PC-9 (cell line): ENCODE measurements around the gene MCTP1. TPM values are rescaled to one million over a fixed set of nuclear protein-coding genes. Genes with fewer than 3 reads are reported as not detected.

ENCODE experiments used
- BruUV-seq: library from RNA; stranded (reverse); fragments of 400-500 nt; replicated peaks from 2 replicates; lab custom pipeline; 2021; lab: Mats Ljungman, UMichigan
- CTCF ChIA-PET: fragments of 300-600 bp; sonication (Branson Sonifier 250); formaldehyde crosslinking; loops from one replicate; lab custom pipeline; 2022; ENCODE audit warnings: antibody characterized with exemption; lab: Charles Lee
- POLR2A ChIA-PET: fragments of 300-600 bp; sonication (Branson Sonifier 250); formaldehyde crosslinking; loops from one replicate; lab custom pipeline; 2022; ENCODE audit warnings: antibody characterized with exemption; ENCODE audit not compliant: unreplicated experiment; lab: Charles Lee
- DNase-seq, 2 experiments: peaks; one replicate each; pipeline versions ENCODE4 v3.0.0 to v3.0.0-alpha.2; 2015 to 2022; ENCODE audit warnings: mixed read lengths in 1 of 2
- H2AFZ ChIP-seq: fragments of 200-600 bp; sonication (generic); 2 replicates; pipeline ENCODE4 v1.8.1; 2017; ENCODE audit warnings: antibody characterized with exemption
- H3F3A ChIP-seq: fragments of 200-600 bp; sonication (generic); 2 replicates; pipeline ENCODE4 v1.8.1; 2017; ENCODE audit warnings: antibody characterized with exemption, mild to moderate bottlenecking, low read depth; ENCODE audit not compliant: insufficient read depth
- H3K27ac ChIP-seq: fragments of 200-600 bp; sonication (generic); 2 replicates; pipeline ENCODE4 v1.6.1; 2016; ENCODE audit warnings: mixed run types
- H3K27me3 ChIP-seq: fragments of 200-600 bp; sonication (generic); 2 replicates; pipeline ENCODE4 v1.6.1; 2016; ENCODE audit warnings: low read depth, mixed run types; ENCODE audit not compliant: insufficient read depth
- H3K36me3 ChIP-seq: fragments of 200-600 bp; sonication (generic); 2 replicates; pipeline ENCODE4 v1.6.1; 2016; ENCODE audit warnings: low read depth, mixed run types
- H3K4me1 ChIP-seq: fragments of 200-600 bp; sonication (generic); replicated peaks from 2 replicates; pipeline ENCODE4 v1.6.1; 2016; ENCODE audit warnings: mixed run types; ENCODE audit not compliant: insufficient read depth
- H3K4me2 ChIP-seq: fragments of 200-600 bp; sonication (generic); 2 replicates; pipeline ENCODE4 v1.6.1; 2017; ENCODE audit warnings: mixed run types
- H3K4me3 ChIP-seq: fragments of 200-600 bp; sonication (generic); 2 replicates; pipeline ENCODE4 v1.6.1; 2016; ENCODE audit warnings: mixed run types
- H3K79me2 ChIP-seq: fragments of 200-600 bp; sonication (generic); 2 replicates; pipeline ENCODE4 v1.6.1; 2017; ENCODE audit warnings: low read depth, mixed run types
- H3K9me2 ChIP-seq: fragments of 200-600 bp; sonication (generic); 2 replicates; pipeline ENCODE4 v1.8.1; 2017; ENCODE audit warnings: mild to moderate bottlenecking; ENCODE audit not compliant: insufficient read depth
- H3K9me3 ChIP-seq: fragments of 200-600 bp; sonication (generic); 2 replicates; pipeline ENCODE4 v1.8.1; 2016; ENCODE audit warnings: low read depth; ENCODE audit not compliant: insufficient read depth
- H4K20me1 ChIP-seq: fragments of 200-600 bp; sonication (generic); 2 replicates; pipeline ENCODE4 v1.8.1; 2017; ENCODE audit not compliant: insufficient read depth
- EZH2 ChIP-seq: fragments of 200-600 bp; sonication (generic); IDR thresholded peaks from 2 replicates; pipeline ENCODE4 v1.8.0; 2017; ENCODE audit warnings: antibody characterized with exemption, low read depth
- intact Hi-C: fragments of 100-400 bp; cut with micrococcal nuclease; formaldehyde crosslinking; loops from one replicate; pipeline ENCODE4 v1.10.0; 2022; ENCODE audit not compliant: unreplicated experiment
- total RNA-seq: library from RNA; stranded (reverse); gene quantifications from 2 replicates; pipeline ENCODE4 v1.2.3, GENCODE V29; 2021
- TF ChIP-seq, protein P1 (sequence below): fragments of 200-600 bp; sonication (generic); conservative IDR thresholded peaks from 2 replicates; pipeline ENCODE4 v1.6.1; 2017; ENCODE audit warnings: mixed run types, antibody characterized with exemption, mild to moderate bottlenecking, moderate library complexity

Gene MCTP1
- total RNA-seq, 1 experiment from 2014 or later = 3.9 TPM

DNA sequence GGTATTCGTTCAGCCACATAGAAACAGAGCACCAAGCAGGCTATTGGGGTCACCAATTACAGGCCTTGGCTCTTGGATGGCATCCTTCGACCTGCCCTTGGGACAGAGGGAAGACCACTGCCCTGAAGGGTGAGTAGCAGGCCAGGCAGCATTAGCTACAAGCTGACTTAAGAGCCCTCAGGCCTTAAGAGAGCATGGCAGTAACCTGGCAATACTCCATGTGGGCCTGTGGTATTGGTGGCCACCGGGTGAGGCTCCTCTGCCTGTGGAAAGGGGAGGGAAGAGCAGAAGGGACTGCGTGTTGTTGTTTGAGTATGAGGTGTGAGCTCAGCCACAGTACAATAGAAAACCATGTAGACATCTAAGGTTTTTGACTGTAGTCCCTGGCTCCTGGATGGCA, 170.6 kb downstream of the MCTP1 start:
- no peak for TF ChIP-seq EZH2
- TF ChIP-seq, protein P1, sequence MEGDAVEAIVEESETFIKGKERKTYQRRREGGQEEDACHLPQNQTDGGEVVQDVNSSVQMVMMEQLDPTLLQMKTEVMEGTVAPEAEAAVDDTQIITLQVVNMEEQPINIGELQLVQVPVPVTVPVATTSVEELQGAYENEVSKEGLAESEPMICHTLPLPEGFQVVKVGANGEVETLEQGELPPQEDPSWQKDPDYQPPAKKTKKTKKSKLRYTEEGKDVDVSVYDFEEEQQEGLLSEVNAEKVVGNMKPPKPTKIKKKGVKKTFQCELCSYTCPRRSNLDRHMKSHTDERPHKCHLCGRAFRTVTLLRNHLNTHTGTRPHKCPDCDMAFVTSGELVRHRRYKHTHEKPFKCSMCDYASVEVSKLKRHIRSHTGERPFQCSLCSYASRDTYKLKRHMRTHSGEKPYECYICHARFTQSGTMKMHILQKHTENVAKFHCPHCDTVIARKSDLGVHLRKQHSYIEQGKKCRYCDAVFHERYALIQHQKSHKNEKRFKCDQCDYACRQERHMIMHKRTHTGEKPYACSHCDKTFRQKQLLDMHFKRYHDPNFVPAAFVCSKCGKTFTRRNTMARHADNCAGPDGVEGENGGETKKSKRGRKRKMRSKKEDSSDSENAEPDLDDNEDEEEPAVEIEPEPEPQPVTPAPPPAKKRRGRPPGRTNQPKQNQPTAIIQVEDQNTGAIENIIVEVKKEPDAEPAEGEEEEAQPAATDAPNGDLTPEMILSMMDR = no peak
- BruUV-seq = no TSS peak
- Histone ChIP-seq H3K79me2 (no peaks in the 10 kb centered on the region), H3K9me2 (no peaks in the 10 kb centered on the region), H2AFZ (no peak overlapping the region), H3K27me3 (no peaks in the 10 kb centered on the region), H3F3A (no peaks in the 10 kb centered on the region), H3K27ac (no peak overlapping the region), H3K9me3 (no peaks in the 10 kb centered on the region), H3K4me3 (no peak overlapping the region), H3K4me2 (no peak overlapping the region), H3K4me1 (no peaks in the 10 kb centered on the region), H3K36me3 (no peaks in the 10 kb centered on the region), H4K20me1 (no peaks in the 10 kb centered on the region)
- intact Hi-C loops = no loop called here
- no peak for DNase-seq
- CTCF ChIA-PET = no interaction called here
- POLR2A ChIA-PET = no interaction called here

DNA sequence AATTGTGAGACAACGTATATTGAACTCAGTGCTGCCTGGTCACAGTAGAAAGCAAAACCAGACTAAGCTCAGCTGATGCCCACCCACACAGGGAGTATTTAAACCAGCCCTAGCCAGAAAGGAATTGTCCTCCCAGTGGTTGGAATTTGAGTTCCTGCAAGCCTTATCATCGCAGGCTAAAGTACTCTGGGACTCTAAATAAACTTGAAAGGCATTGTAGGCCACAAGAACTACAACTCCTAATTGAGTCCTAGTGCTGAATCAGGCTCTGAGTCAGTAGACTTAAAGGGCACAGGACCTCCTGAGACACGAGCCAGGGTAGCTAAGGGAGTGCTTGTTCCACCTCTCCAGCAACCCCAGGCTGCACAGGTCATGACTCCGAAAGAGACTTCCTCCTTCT, 171.4 kb downstream of the MCTP1 start:
- no peak overlapping the region for H3K4me2 ChIP-seq
- H3K9me2 ChIP-seq = no peaks in the 10 kb centered on the region
- no peaks in the 10 kb centered on the region for H3K36me3 ChIP-seq
- no peak for DNase-seq
- H2AFZ ChIP-seq = no peak overlapping the region
- H3K4me3 ChIP-seq = no peak overlapping the region
- ChIA-PET CTCF (no interaction called here), POLR2A (no interaction called here)
- H3K27me3 ChIP-seq = no peaks in the 10 kb centered on the region
- no peak overlapping the region for H3K27ac ChIP-seq
- BruUV-seq = no TSS peak
- H4K20me1 ChIP-seq = no peaks in the 10 kb centered on the region
- no peaks in the 10 kb centered on the region for H3K79me2 ChIP-seq
- intact Hi-C loops = no loop called here
- TF ChIP-seq EZH2 = no peak
- TF ChIP-seq, protein P1 = no peak
- no peaks in the 10 kb centered on the region for H3K9me3 ChIP-seq
- no peaks in the 10 kb centered on the region for H3K4me1 ChIP-seq
- no peaks in the 10 kb centered on the region for H3F3A ChIP-seq

DNA sequence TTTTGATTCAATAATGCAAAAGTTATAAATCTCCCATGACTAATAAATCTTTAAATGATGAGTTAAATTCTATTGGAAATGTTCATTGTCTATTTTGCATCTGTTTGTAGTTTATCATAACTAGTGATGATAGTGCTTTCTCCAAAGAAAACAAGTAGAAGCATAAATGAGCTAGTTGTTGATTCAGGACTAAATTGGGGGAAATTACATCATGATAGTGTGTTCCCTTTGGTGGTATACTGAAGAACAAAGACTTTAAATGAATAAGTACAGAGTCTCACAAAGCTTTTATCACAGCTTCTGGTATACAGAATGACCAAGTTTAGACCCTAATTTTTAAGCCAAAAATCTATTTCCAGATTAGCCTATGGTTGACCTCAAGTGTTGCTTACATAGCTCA, 173.8 kb downstream of the MCTP1 start:
- CTCF ChIA-PET = no interaction called here
- Histone ChIP-seq H4K20me1 (no peaks in the 10 kb centered on the region), H3K4me3 (no peak overlapping the region), H3K27me3 (no peaks in the 10 kb centered on the region), H3F3A (no peaks in the 10 kb centered on the region), H3K27ac (no peak overlapping the region), H3K36me3 (no peaks in the 10 kb centered on the region), H3K79me2 (no peaks in the 10 kb centered on the region), H3K4me2 (no peak overlapping the region), H2AFZ (no peak overlapping the region), H3K9me2 (no peaks in the 10 kb centered on the region), H3K4me1 (no peaks in the 10 kb centered on the region), H3K9me3 (no peaks in the 10 kb centered on the region)
- BruUV-seq = no TSS peak
- POLR2A ChIA-PET = no interaction called here
- no peak for DNase-seq
- intact Hi-C loops = no loop called here
- TF ChIP-seq, protein P1 = no peak
- no peak for TF ChIP-seq EZH2
